ENCODE measurements around the gene GNAS.
"Not testable (repeated sequence)": the region's sequence is repeated elsewhere in the genome, so short reads cannot be mapped to it uniquely, and the experiment has no call there.

GNAS gene

GRCh38 chr20:58828804-58829203 is 23.7 kb upstream of the GNAS start:
- DNase-seq, result not testable (repeated sequence)

DNA sequence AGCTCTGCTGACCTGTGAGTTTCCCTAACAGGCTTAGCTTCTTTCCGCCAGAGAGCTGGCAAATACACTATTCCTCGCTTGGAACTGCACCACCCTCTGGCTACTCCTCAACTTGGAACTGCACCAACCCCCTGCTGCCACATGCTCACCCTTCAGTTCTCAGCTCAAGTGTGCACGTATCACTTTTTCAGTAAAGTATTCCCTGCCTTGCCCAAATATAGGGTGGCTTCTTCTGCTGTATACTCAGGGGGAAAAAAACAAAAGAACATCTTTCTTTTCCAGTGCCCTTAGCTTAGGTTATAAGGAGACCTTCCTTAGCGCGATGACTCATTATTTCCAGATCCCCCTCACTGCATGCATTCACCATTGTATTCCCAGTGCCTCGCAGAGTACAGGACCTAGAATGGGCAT is 23.0 kb upstream of the GNAS start:
- DNase-seq, result no peak

- no peak for DNase-seq
These were observed 20.1 kb upstream of the GNAS start for GRCh38 chr20:58832457-58832856.

DNA sequence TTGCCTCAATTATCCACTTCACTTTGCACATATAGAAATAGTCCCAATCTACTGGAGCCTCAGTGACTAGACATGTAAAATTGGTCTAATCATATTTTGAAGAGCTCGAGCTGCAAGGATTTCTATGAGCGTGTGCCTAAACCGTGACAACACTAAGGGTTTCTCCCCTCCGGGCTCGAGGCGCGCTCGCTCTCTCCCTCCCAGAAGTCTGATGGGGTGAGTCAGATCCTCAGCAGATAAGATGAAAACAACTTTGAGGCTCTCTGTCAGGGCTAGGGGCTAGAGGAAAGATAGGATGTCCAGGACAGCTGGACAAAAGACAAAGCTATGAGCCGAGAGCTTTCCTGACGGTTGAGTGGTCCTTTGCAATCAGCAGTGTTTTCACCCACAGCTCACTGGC is 18.6 kb upstream of the GNAS start:
- no peak for DNase-seq

- no peak for DNase-seq
These were observed 17.3 kb upstream of the GNAS start for GRCh38 chr20:58835231-58835630.

DNA sequence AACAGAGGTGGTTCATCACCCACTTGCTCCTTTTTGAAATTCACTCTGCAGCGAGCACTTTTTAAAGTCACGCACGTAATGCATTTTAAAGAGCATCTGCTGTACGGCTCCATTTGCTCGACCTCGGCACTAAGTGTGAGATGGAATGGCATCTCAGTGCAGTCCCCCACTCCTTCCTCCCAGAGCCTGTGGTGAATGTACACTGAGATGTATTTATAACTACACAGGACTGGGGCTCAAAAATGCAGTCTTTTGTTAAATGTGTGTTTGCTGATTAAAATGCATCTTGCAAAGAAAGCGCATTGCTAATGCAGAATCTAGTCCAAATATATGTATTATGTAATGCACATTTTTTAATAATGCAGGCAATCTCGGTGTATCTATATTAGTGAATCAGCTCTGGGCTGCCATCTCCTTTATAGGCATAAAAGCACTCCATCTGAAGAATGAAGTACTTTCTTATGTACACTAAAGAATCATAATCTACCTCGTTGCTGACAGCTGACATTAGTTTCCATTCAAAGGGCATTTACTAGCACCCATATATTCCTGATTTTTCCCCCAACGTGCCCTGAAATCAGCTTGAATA is 15.8 kb upstream of the GNAS start:
- DNase-seq, result no peak

- no peak for DNase-seq
These were observed 14.8 kb upstream of the GNAS start for GRCh38 chr20:58837717-58838116.

DNA sequence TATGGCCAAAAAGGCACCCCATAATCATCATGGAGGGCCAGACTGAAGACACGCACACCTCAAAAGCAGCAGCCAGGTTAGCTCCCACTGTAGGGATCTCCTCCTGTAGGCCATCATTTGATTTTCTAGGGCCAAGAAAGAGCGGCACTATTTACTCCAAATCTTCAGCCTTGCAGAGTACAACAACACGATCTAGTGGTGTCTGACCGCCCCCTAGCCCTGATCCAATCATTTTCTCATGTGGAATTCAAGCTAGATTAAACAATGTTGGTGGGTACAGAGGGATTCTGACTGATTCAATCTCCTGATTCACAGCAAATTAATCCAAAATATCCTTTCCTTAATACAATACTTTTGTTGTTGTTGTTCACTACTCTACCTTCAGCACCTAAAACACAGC is 14.3 kb upstream of the GNAS start:
- DNase-seq, result no peak

DNA sequence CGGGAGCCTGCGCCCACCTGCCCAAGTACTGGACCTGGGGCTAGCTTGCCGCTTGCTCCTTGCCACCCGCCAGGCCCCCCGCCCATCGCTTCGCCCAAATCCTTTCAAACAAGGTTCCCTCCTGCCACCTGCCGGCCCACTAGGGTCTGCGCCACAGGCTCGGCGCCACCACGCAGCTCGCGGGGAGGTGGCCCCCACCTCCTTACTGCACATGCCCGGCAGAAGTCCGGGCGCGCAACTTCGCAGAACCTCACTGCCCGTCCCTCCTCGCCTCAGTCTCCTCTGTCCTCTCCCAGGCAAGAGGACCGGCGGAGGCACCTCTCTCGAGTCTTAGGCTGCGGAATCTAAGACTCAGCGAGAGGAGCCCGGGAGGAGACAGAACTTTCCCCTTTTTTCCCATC is 13.0 kb upstream of the GNAS start:
- no peak for DNase-seq

DNA sequence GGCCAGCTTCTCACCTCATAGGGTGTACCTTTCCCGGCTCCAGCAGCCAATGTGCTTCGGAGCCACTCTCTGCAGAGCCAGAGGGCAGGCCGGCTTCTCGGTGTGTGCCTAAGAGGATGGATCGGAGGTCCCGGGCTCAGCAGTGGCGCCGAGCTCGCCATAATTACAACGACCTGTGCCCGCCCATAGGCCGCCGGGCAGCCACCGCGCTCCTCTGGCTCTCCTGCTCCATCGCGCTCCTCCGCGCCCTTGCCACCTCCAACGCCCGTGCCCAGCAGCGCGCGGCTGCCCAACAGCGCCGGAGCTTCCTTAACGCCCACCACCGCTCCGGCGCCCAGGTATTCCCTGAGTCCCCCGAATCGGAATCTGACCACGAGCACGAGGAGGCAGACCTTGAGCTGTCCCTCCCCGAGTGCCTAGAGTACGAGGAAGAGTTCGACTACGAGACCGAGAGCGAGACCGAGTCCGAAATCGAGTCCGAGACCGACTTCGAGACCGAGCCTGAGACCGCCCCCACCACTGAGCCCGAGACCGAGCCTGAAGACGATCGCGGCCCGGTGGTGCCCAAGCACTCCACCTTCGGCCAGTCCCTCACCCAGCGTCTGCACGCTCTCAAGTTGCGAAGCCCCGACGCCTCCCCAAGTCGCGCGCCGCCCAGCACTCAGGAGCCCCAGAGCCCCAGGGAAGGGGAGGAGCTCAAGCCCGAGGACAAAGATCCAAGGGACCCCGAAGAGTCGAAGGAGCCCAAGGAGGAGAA is 12.3 kb upstream of the GNAS start:
- no peak for DNase-seq

GRCh38 chr20:58840816-58841538 is 11.5 kb upstream of the GNAS start:
- no peak for DNase-seq

DNA sequence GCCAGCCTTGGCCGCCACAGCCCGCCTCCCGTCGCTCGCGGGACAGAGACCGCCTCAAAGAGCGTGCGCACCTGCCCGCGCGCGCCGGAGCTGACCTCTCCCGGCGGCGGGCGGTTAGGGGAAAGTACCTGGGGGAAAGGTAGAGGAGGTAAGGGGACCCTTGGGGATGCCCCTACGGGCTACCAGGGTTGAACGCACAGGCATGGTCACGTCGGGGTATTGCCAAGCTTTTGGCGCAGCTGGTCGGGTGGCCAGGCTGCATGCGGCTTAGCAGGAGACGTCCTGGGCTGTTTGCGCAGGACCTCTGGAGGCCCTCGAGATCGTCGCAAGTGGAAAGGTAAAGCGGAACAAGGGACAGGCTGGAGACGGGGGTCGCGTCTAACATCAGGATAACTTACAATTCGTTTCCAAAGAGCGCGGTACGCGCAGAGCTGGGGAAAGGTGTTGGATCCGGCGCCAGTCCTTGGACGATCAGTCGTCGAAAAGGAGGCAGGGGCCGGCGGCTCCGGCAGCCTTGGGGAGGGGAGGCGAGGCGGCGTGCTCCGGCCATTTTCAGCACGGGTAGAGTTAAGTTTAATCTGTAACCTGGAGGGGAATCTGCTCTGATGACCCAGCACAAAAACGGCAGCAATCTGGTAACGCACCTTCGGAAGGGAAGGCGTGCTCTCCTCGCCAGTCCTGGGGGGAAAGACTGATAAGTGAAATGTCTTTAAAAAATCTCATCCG is 10.8 kb upstream of the GNAS start:
- DNase-seq, result no peak

GRCh38 chr20:58842276-58842675 is 10.2 kb upstream of the GNAS start:
- DNase-seq, result no peak

DNA sequence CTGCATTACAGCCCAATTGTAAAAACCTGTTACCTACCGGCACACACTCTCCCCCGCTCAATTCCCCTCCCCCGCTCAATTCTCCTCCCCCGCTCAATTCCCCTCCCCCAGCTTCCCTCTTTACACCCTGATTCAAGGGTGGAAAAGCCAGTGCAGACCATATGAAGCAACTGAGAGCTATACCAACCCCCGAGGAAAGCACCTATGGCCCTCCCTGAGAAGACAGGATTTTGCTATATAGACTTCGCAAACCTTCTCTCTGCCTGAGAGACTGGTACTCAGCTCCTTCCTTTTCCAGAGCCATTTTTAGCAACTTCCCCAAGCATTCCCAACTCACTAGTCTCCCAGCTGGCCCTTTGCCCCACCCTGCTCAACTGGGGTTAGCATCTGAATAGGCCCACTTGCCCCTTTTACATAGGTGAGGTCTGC is 9.4 kb upstream of the GNAS start:
- no peak for DNase-seq

GRCh38 chr20:58845706-58846105 is 6.8 kb upstream of the GNAS start:
- DNase-seq, result no peak

GRCh38 chr20:58847463-58847862 is 5.1 kb upstream of the GNAS start:
- no peak for DNase-seq

GRCh38 chr20:58850693-58851174 is 1.8 kb upstream of the GNAS start, which contains the start of gene GNAS-AS1:
Gene GNAS-AS1 (minus strand): TSS chr20:58850902.
- DNase-seq, result peak; percentile 61

- DNase-seq, result no peak
These were observed 1.1 kb upstream of the GNAS start for GRCh38 chr20:58851221-58851968.

- no peak for DNase-seq
These were observed 502 bp upstream of the GNAS start for GRCh38 chr20:58851969-58852458.

DNA sequence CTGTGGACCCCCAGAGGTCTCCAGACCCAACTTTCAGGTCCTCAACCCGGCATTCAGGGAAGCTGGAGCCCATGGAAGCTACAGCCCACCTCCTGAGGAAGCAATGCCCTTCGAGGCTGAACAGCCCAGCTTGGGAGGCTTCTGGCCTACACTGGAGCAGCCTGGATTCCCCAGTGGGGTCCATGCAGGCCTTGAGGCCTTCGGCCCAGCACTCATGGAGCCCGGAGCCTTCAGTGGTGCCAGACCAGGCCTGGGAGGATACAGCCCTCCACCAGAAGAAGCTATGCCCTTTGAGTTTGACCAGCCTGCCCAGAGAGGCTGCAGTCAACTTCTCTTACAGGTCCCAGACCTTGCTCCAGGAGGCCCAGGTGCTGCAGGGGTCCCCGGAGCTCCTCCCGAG is 950 bp downstream of the GNAS start:
- DNase-seq, result no peak

GRCh38 chr20:58853976-58854637 is 1.6 kb downstream of the GNAS start:
- no peak for DNase-seq
